AG04449 (cell line): ENCODE results near the gene CCDC28B.

Experiments
- CTCF ChIA-PET: fragments of 350-600 bp; formaldehyde crosslinking; extraction: SDS; loops from one replicate; lab custom pipeline; 2021; ENCODE audit warnings: antibody characterized with exemption; lab: Yijun Ruan, JAX
- POLR2A ChIA-PET: fragments of 400-600, 350-600 bp; formaldehyde crosslinking; extraction: SDS; loops from one replicate; lab custom pipeline; 2020; ENCODE audit warnings: antibody characterized with exemption, inconsistent platforms; lab: Yijun Ruan, JAX
- DNase-seq: peaks from one replicate; pipeline ENCODE4 v3.0.0-alpha.2; 2010; ENCODE audit warnings: low read depth, low spot score
- H3K4me3 ChIP-seq: 2 replicates; pipeline ENCODE4 v1.5.1; 2011; ENCODE audit warnings: low read depth, mild to moderate bottlenecking, control low read depth, low read length
- TF ChIP-seq, protein P1 (sequence below): IDR thresholded peaks from one replicate; pipeline ENCODE4 v1.5.1; 2011; ENCODE audit warnings: mild to moderate bottlenecking, moderate library complexity, low read length, control low read depth, inconsistent platforms; ENCODE audit not compliant: insufficient read depth; ENCODE audit errors: missing control alignments

The CCDC28B gene

DNA sequence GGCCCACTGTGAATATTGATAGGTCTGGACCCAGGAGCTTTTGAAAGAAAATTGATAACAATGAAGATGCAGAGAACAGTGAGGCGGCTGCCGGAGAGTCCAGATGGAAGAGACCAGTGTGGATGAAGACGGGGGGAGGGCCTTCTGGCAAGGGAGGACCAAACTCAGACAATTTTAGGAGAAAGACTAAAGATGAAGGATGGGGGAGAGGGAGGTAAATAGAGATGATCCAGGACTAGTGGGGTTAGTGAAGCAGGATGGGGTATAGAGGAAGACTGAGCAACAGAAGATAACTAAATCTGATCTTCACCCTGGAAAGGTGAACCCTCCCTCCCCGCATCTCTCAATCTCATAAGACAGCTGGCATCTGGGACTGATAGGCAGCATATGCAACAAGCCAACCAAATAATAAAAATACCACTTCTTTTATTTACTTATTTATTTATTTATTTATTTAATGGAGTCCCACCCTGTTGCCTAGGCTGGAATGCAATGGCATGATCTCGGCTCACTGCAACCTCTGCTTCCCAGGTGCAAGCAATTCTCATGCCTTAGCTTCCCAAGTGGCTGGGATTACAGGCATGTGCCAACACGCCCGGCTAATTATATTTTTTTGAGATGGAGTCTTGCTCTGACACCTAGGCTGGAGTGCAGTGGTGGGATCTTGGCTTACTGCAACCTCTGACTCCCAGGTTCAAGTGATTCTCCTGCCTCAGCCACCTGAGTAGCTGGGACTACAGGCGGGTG, 32.3 kb downstream of the CCDC28B start:
- DNase-seq: no peak
- CTCF ChIA-PET: interaction anchor here (1.0 to 2.5 kb wide), 2 partner anchors 14 to 17 kb away, joined by 3 to 7 read pairs; partner anchors contain the start of gene FAM167B
- H3K4me3 ChIP-seq: no peak overlapping the region
- POLR2A ChIA-PET: interaction anchor here (0.6 kb wide), 1 partner anchor 10 kb away, joined by 3 read pairs; no protein-coding TSS in a partner anchor
- TF ChIP-seq, protein P1, sequence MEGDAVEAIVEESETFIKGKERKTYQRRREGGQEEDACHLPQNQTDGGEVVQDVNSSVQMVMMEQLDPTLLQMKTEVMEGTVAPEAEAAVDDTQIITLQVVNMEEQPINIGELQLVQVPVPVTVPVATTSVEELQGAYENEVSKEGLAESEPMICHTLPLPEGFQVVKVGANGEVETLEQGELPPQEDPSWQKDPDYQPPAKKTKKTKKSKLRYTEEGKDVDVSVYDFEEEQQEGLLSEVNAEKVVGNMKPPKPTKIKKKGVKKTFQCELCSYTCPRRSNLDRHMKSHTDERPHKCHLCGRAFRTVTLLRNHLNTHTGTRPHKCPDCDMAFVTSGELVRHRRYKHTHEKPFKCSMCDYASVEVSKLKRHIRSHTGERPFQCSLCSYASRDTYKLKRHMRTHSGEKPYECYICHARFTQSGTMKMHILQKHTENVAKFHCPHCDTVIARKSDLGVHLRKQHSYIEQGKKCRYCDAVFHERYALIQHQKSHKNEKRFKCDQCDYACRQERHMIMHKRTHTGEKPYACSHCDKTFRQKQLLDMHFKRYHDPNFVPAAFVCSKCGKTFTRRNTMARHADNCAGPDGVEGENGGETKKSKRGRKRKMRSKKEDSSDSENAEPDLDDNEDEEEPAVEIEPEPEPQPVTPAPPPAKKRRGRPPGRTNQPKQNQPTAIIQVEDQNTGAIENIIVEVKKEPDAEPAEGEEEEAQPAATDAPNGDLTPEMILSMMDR: no peak

DNA sequence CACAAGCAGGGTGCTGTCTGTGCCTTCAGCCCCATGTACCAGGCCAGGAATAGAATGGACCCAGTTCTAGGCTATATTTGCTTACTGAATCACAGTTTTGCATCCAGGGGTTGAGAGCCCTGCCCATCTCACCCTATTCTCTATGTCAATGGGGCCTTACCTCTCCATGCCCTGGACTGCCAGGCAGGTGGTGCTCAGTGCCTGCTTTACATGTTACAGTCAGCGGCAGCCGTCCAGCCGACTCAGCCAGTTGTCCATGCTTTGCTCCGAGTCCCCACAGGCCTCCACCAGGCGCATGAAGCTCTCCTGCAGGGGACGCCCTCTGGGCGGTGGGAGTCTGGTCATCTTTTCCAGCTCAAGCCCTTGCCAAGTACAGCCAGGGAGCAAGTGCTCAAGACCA, 34.4 kb downstream of the CCDC28B start:
- ChIA-PET CTCF (interaction anchor here (1.2 to 2.8 kb wide), 3 partner anchors 11 to 19 kb away, joined by 6 to 11 read pairs (median 9); partner anchors contain the start of gene FAM167B), POLR2A (interaction anchor here (3.0 kb wide), 1 partner anchor 101 kb away, joined by 13 read pairs; the partner anchor contains the start of gene MARCKSL1)
- H3K4me3 ChIP-seq: no peak overlapping the region
- no peak for DNase-seq
- TF ChIP-seq, protein P1: no peak

DNA sequence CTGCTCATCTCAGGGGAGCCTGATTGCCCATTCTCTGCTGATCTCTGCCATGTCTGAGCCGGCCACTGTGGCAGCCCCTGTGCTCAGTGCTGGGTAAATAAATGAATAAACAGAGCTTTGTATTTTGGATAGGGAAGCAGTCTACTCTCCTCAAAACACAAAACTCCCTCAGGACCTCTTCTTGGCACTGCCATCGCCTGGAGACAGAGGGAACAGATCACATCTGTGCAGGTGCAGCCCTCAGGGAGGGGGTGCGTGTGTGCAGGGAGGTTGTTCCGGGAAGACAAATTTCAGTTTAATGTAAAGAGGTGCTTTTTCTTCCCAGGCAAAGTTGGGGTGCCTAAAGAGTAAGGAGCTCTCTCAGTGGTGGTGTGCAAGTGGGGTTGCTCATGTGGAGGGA, 38.9 kb downstream of the CCDC28B start:
- TF ChIP-seq, protein P1: no peak
- ChIA-PET CTCF (interaction anchor here (0.7 to 5.8 kb wide), 5 partner anchors 11 to 78 kb away, joined by 3 to 47 read pairs (median 4); partner anchors contain the start of gene LCK), POLR2A (no interaction called here)
- DNase-seq: no peak
- H3K4me3 ChIP-seq: no peak overlapping the region

DNA sequence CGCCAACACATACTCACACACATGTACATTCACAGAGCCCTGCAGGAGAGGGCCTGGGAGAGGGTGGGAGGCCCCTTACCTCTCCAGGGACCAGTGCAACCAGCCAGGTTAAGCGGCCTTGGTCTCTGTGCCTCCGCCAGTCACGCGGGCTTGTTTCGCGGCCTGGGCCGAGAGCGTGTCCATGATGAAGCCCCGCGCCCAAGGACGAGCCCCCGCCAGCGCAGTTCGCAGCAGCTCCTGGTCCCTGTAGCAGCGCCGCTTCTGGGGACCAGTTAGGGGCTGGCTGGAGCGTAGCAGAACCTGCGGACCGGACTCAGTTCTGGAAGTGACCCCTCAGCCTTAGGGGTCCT, 39.4 kb downstream of the CCDC28B start:
- no peak for DNase-seq
- POLR2A ChIA-PET: interaction anchor here (2.7 kb wide), 1 partner anchor 96 kb away, joined by 17 read pairs; the partner anchor contains the start of gene MARCKSL1
- CTCF ChIA-PET: interaction anchor here (0.7 to 5.8 kb wide), 8 partner anchors 10 to 77 kb away, joined by 3 to 47 read pairs (median 4); partner anchors contain the start of gene LCK
- peak overlapping the region; percentile 67; the same call in 1 of the 2 replicates for H3K4me3 ChIP-seq
- TF ChIP-seq, protein P1: no peak

DNA sequence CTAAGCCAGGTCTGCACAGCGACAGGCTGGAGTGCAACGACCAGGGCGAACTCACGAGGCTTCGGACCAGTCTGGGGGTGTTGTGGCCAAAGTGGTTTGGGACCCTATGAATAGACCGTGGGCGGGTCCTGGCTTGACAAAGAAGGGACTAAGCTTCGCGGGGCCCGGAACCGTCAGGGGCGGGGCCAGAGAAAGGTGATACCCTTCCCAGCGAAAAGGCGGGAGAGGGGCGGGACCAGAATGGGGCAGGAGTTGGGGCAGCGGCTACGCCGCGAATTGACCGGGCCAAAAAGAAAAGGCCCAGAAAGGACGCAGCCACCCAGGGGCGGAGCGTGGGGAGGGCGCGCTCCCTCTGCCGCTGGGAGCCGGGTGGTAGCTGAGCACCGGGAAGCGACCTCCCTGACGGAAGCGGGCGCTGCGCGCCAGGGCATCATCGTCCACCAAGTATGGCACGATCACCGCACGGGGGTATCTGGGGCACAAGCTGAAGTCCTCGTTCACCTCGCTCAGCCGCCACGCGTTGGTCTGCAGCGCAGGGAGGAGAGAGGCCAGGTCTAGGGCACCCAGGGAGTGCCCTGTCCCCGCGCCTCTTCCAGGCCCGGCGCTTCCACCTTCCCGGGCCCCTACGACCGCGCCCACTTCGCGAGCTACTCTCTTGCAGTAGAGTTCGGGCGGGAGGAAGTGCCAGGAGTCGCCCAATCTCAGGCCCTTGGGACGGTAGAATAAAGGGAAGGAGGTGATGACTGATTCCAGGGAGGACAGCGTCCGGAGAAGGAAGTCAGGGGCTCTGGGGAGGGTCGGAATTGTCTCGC, 40.0 kb downstream of the CCDC28B start:
- POLR2A ChIA-PET: interaction anchor here (0.8 to 2.7 kb wide), 2 partner anchors 13 to 96 kb away, joined by 3 to 17 read pairs; partner anchors contain the start of gene MARCKSL1
- DNase-seq: no peak
- TF ChIP-seq, protein P1: peak; percentile 37
- H3K4me3 ChIP-seq: peak overlapping the region; percentile 67
- CTCF ChIA-PET: interaction anchor here (0.9 to 5.8 kb wide), 10 partner anchors 10 to 78 kb away, joined by 3 to 47 read pairs (median 4); partner anchors contain the start of gene LCK
